HEK293 (cell line): ENCODE data around the gene JOSD2.
A peak's percentile ranks its signal among the peaks of the same experiment; 100 is the strongest.
"Not testable (repeated sequence)": the region's sequence is repeated elsewhere in the genome, so short reads cannot be mapped to it uniquely, and the experiment has no call there.

Experiments
- CTCF ChIA-PET: fragments of 350-600 bp; formaldehyde crosslinking; extraction: SDS; loops from one replicate; lab custom pipeline; 2021; ENCODE audit warnings: antibody characterized with exemption; lab: Yijun Ruan, JAX
- POLR2A ChIA-PET: fragments of 300-600 bp; formaldehyde crosslinking; extraction: SDS; loops from one replicate; lab custom pipeline; 2020; ENCODE audit warnings: antibody characterized with exemption, inconsistent platforms; lab: Yijun Ruan, JAX
- H3K27ac ChIP-seq: fragments of 200-500 bp; sonication (Bioruptor generic); 2 replicates; pipeline ENCODE4 v1.5.1; 2014; ENCODE audit warnings: low read depth, low read length, control low read depth, inconsistent platforms; ENCODE audit errors: extremely low read depth
- H3K36me3 ChIP-seq, 2 experiments: fragments of 200-500 bp in 1 of 2; sonication (Bioruptor generic) in 1 of 2; 1 replicate in 1 of 2; 2 replicates in 1 of 2; pipeline ENCODE4 v1.5.1; 2014 to 2017; ENCODE audit warnings: inconsistent platforms in 2 of 2, low read length in 2 of 2; ENCODE audit not compliant: control insufficient read depth in 2 of 2, insufficient read depth in 1 of 2
- H3K4me1 ChIP-seq: fragments of 200-500 bp; sonication (Bioruptor generic); 2 replicates; pipeline ENCODE4 v1.5.1; 2014; ENCODE audit warnings: mild to moderate bottlenecking, low read length, inconsistent platforms; ENCODE audit not compliant: control insufficient read depth, insufficient read depth
- H3K4me3 ChIP-seq: 2 replicates; pipeline ENCODE4 v1.5.1; 2011; ENCODE audit warnings: low read depth, mild to moderate bottlenecking, control low read depth, low read length, moderate library complexity
- H3K9me3 ChIP-seq: fragments of 200-500 bp; sonication (Bioruptor generic); 2 replicates; pipeline ENCODE4 v1.5.1; 2014; ENCODE audit warnings: low read depth, low read length, inconsistent platforms; ENCODE audit not compliant: control insufficient read depth, insufficient read depth
- BCL11A ChIP-seq: fragments of 450-650 bp; formaldehyde crosslinking; IDR thresholded peaks from 2 replicates; pipeline ENCODE4 v1.5.1; 2016; ENCODE audit warnings: low read depth, missing biosample characterization, missing genetic modification characterization
- HOXD13 ChIP-seq: sonication (generic); formaldehyde crosslinking; IDR thresholded peaks from 2 replicates; pipeline ENCODE4 v1.8.0; 2022; ENCODE audit warnings: missing genetic modification reagents, borderline replicate concordance
- IKZF3 ChIP-seq: fragments of 450-650 bp; IDR thresholded peaks from 2 replicates; pipeline ENCODE4 v1.5.0; 2018; ENCODE audit warnings: missing biosample characterization, mild to moderate bottlenecking, missing genetic modification characterization, moderate library complexity
- KLF7 ChIP-seq: fragments of 450-650 bp; formaldehyde crosslinking; IDR thresholded peaks from 2 replicates; pipeline ENCODE4 v1.5.1; 2016; ENCODE audit warnings: missing biosample characterization, missing genetic modification characterization, borderline replicate concordance
- MYNN ChIP-seq: fragments of 450-650 bp; formaldehyde crosslinking; IDR thresholded peaks from 2 replicates; pipeline ENCODE4 v1.5.1; 2016; ENCODE audit warnings: missing biosample characterization, missing genetic modification characterization, borderline replicate concordance
- PRDM1 ChIP-seq: fragments of 450-650 bp; formaldehyde crosslinking; IDR thresholded peaks from 2 replicates; pipeline ENCODE4; 2016; ENCODE audit warnings: missing biosample characterization, missing genetic modification characterization
- ZBTB44 ChIP-seq: fragments of 450-650 bp; IDR thresholded peaks from 2 replicates; pipeline ENCODE4 v1.5.1; 2018; ENCODE audit warnings: missing biosample characterization, mild to moderate bottlenecking, missing genetic modification characterization
- ZNF121 ChIP-seq: fragments of 450-650 bp; formaldehyde crosslinking; IDR thresholded peaks from 2 replicates; pipeline ENCODE4 v1.5.1; 2016; ENCODE audit warnings: missing biosample characterization, missing genetic modification characterization
- ZNF19 ChIP-seq: fragments of 450-650 bp; formaldehyde crosslinking; IDR thresholded peaks from 2 replicates; pipeline ENCODE4; 2016; ENCODE audit warnings: missing biosample characterization, missing genetic modification characterization, low read depth
- ZNF350 ChIP-seq: fragments of 450-650 bp; formaldehyde crosslinking; IDR thresholded peaks from 2 replicates; pipeline ENCODE4 v1.5.0; 2017; ENCODE audit warnings: missing biosample characterization, mild to moderate bottlenecking, missing genetic modification characterization
- ZNF510 ChIP-seq: fragments of 450-650 bp; formaldehyde crosslinking; IDR thresholded peaks from 2 replicates; pipeline ENCODE4 v1.5.1; 2018; ENCODE audit warnings: mild to moderate bottlenecking, missing genetic modification characterization, missing biosample characterization; ENCODE audit not compliant: insufficient replicate concordance
- ZNF518A ChIP-seq: fragments of 450-650 bp; formaldehyde crosslinking; conservative IDR thresholded peaks from 2 replicates; pipeline ENCODE4 v1.5.1; 2016; ENCODE audit warnings: low read depth, missing biosample characterization, missing genetic modification characterization
- ZNF624 ChIP-seq: fragments of 450-650 bp; formaldehyde crosslinking; IDR thresholded peaks from 2 replicates; pipeline ENCODE4 v1.5.1; 2017; ENCODE audit warnings: missing biosample characterization, missing genetic modification characterization
- ZNF677 ChIP-seq: fragments of 450-650 bp; IDR thresholded peaks from 2 replicates; pipeline ENCODE4 v1.5.0; 2018; ENCODE audit warnings: missing biosample characterization, mild to moderate bottlenecking, missing genetic modification characterization, moderate library complexity
- ZNF704 ChIP-seq: fragments of 450-650 bp; formaldehyde crosslinking; IDR thresholded peaks from 2 replicates; pipeline ENCODE4 v1.5.1; 2016; ENCODE audit warnings: missing biosample characterization, missing genetic modification characterization
- ZNF76 ChIP-seq: fragments of 450-650 bp; formaldehyde crosslinking; IDR thresholded peaks from 2 replicates; pipeline ENCODE4; 2016; ENCODE audit warnings: low read depth, missing biosample characterization, missing genetic modification characterization, borderline replicate concordance
- ZNF777 ChIP-seq: fragments of 450-650 bp; formaldehyde crosslinking; IDR thresholded peaks from 2 replicates; pipeline ENCODE4 v1.5.1; 2017; ENCODE audit warnings: missing biosample characterization, missing genetic modification characterization, borderline replicate concordance
- TF ChIP-seq, protein P1 (sequence below): fragments of 450-650 bp; formaldehyde crosslinking; IDR thresholded peaks from 2 replicates; pipeline ENCODE4 v1.5.1; 2016; ENCODE audit warnings: missing biosample characterization, missing genetic modification characterization

Gene JOSD2

DNA sequence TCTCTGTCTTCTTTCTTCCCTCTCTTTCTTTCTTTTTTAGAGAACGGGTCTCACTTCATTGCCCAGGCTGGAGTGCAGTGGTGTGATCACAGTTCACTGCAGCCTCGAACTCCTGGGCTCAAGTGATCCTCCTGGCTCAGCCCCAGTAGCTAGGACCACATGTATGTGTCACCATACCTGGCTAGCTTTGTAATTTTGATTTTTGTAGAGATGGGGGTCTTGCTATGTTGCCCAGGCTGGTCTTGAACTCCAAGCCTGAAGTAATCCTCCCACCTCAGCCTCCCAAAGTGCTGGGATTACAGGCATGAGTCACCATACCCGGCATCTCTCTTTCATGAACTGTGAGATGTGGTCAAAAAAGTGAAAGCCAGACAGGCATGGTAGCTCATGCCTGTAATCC is 37.7 kb downstream of the JOSD2 start:
- CTCF ChIA-PET: interaction anchor here (0.6 to 3.8 kb wide), 4 partner anchors 12 to 106 kb away, joined by 3 to 20 read pairs (median 4); no protein-coding TSS in a partner anchor

GRCh38 chr19:50468818-50469217 is 42.2 kb downstream of the JOSD2 start:
- ChIA-PET CTCF (interaction anchor here (1.3 kb wide), 1 partner anchor 112 kb away, joined by 5 read pairs; no protein-coding TSS in a partner anchor), POLR2A (no interaction called here)
- no peak overlapping the region for H3K4me3 ChIP-seq
- H3K27ac ChIP-seq: no peak overlapping the region
- no peaks in the 10 kb centered on the region for H3K4me1 ChIP-seq
- H3K9me3 ChIP-seq: no peaks in the 10 kb centered on the region
- no peaks in the 10 kb centered on the region for H3K36me3 ChIP-seq
- TF ChIP-seq ZNF350 (tag by site-specific recombination) (no peak), PRDM1 (tag by site-specific recombination) (no peak), ZBTB44 (tag by site-specific recombination) (no peak), ZNF777 (tag by site-specific recombination) (no peak), ZNF76 (tag by site-specific recombination) (no peak), ZNF510 (tag by site-specific recombination) (no peak), BCL11A (tag by site-specific recombination) (no peak), HOXD13 (no peak), ZNF19 (tag by site-specific recombination) (no peak), ZNF677 (no peak), ZNF518A (no peak), ZNF624 (no peak), IKZF3 (tag by site-specific recombination) (no peak), MYNN (no peak), ZNF704 (no peak), KLF7 (no peak)
- TF ChIP-seq, protein P1, sequence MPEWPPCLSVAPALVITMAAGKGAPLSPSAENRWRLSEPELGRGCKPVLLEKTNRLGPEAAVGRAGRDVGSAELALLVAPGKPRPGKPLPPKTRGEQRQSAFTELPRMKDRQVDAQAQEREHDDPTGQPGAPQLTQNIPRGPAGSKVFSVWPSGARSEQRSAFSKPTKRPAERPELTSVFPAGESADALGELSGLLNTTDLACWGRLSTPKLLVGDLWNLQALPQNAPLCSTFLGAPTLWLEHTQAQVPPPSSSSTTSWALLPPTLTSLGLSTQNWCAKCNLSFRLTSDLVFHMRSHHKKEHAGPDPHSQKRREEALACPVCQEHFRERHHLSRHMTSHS (tag by site-specific recombination): no peak

More for the DNA sequence above, 37.7 kb downstream of the JOSD2 start:
- POLR2A ChIA-PET: interaction anchor here (1.0 to 1.1 kb wide), 2 partner anchors 8 to 11 kb away, joined by 3 to 4 read pairs; no protein-coding TSS in a partner anchor
- not testable (repeated sequence) for H3K4me3 ChIP-seq, H3K9me3 ChIP-seq, H3K27ac ChIP-seq, H3K4me1 ChIP-seq, H3K36me3 ChIP-seq
- peak; percentile 68 for TF ChIP-seq ZNF121
